H1 (cell line): ENCODE measurements around the gene KRT7. TPM values are rescaled to one million over a fixed set of nuclear protein-coding genes. Genes with fewer than 3 reads are reported as not detected.
A peak's percentile ranks its signal among the peaks of the same experiment; 100 is the strongest.

Experiments used
- CTCF ChIA-PET: fragments of 300-600 bp; sonication (Branson Sonifier 250); formaldehyde crosslinking; loops from one replicate; lab custom pipeline; 2021; ENCODE audit not compliant: partially characterized antibody; lab: Charles Lee
- POLR2A ChIA-PET: fragments of 300-600 bp; sonication (Branson Sonifier 250); formaldehyde crosslinking; loops from one replicate; lab custom pipeline; 2021; ENCODE audit warnings: inconsistent platforms; ENCODE audit not compliant: partially characterized antibody; lab: Charles Lee
- DNase-seq, 2 experiments: peaks; one replicate each; pipeline versions ENCODE4 v3.0.0 to v3.0.0-alpha.2; 2010 to 2022; ENCODE audit warnings: low spot score in 2 of 2, low read depth in 1 of 2, mixed read lengths in 1 of 2
- FAIRE-seq: peaks from 2 replicates; lab custom pipeline; 2011; peaks lifted over from hg19 to GRCh38; lab: Jason Lieb, UNC
- H2AFZ ChIP-seq: 2 replicates; pipeline ENCODE4 v1.8.1; 2012; ENCODE audit warnings: low read length, inconsistent platforms
- H2AK5ac ChIP-seq: 2 replicates; pipeline ENCODE4 v1.6.1; 2013; ENCODE audit warnings: low read depth, low read length
- H2BK120ac ChIP-seq: replicated peaks from 2 replicates; pipeline ENCODE3; 2013; ENCODE audit warnings: low read depth, low read length, inconsistent platforms
- H2BK12ac ChIP-seq: 2 replicates; pipeline ENCODE4 v1.6.1; 2013; ENCODE audit warnings: low read depth, low read length
- H2BK15ac ChIP-seq: 2 replicates; pipeline ENCODE4 v1.6.1; 2013; ENCODE audit warnings: low read length
- H2BK20ac ChIP-seq: 2 replicates; pipeline ENCODE4 v1.6.1; 2013; ENCODE audit warnings: low read length
- H2BK5ac ChIP-seq: 2 replicates; pipeline ENCODE4 v1.6.1; 2013; ENCODE audit warnings: low read depth, low read length
- H3K14ac ChIP-seq: 2 replicates; pipeline ENCODE4 v1.6.1; 2013; ENCODE audit warnings: inconsistent platforms; ENCODE audit not compliant: insufficient read length
- H3K18ac ChIP-seq: 2 replicates; pipeline ENCODE4 v1.6.1; 2013; ENCODE audit warnings: low read length; ENCODE audit errors: extremely low read depth
- H3K23ac ChIP-seq: 2 replicates; pipeline ENCODE4 v1.6.1; 2013; ENCODE audit warnings: inconsistent platforms; ENCODE audit not compliant: insufficient read length
- H3K23me2 ChIP-seq: 2 replicates; pipeline ENCODE4 v1.6.1; 2013; ENCODE audit warnings: low read depth, low read length
- H3K27ac ChIP-seq: 2 replicates; pipeline ENCODE4 v1.6.1; 2011; ENCODE audit warnings: low read depth, low read length, inconsistent platforms
- H3K27me3 ChIP-seq, 4 experiments: replicated peaks in 1 of 4; 1 replicate in 1 of 4; 2 replicates in 3 of 4; pipeline versions ENCODE4 v1.6.1 to v1.8.1; 2011 to 2013; ENCODE audit warnings: low read length in 3 of 4, mild to moderate bottlenecking in 3 of 4, inconsistent platforms in 2 of 4, mixed read lengths in 2 of 4, moderate library complexity in 1 of 4; ENCODE audit not compliant: control insufficient read depth in 3 of 4, insufficient read depth in 3 of 4; ENCODE audit errors: extremely low read depth in 1 of 4
- H3K36me3 ChIP-seq, 4 experiments: 2 replicates each; pipeline versions ENCODE4 v1.6.1 to v1.8.1; 2011 to 2013; ENCODE audit warnings: mild to moderate bottlenecking in 4 of 4, low read length in 3 of 4, moderate library complexity in 2 of 4, control low read depth in 1 of 4, inconsistent platforms in 1 of 4; ENCODE audit not compliant: insufficient read depth in 4 of 4, control insufficient read depth in 2 of 4
- H3K4ac ChIP-seq: replicated peaks from 2 replicates; pipeline ENCODE3; 2013; ENCODE audit warnings: low read length, low read depth, mixed read lengths, inconsistent platforms; ENCODE audit not compliant: insufficient read length
- H3K4me1 ChIP-seq, 4 experiments: replicated peaks in 1 of 4; 1 replicate in 1 of 4; 2 replicates in 3 of 4; pipeline versions ENCODE4 v1.6.1 to v1.8.1; 2011 to 2013; ENCODE audit warnings: low read length in 3 of 4, inconsistent platforms in 2 of 4, mixed read lengths in 1 of 4; ENCODE audit not compliant: insufficient read depth in 4 of 4, control insufficient read depth in 3 of 4
- H3K4me2 ChIP-seq, 2 experiments: 2 replicates each; pipeline versions ENCODE4 v1.6.1 to v1.8.1; 2011 to 2013; ENCODE audit warnings: low read depth in 2 of 2, low read length in 2 of 2, control low read depth in 1 of 2, inconsistent platforms in 1 of 2, mild to moderate bottlenecking in 1 of 2; ENCODE audit not compliant: insufficient read depth in 1 of 2
- H3K4me3 ChIP-seq, 4 experiments: fragments of 200-600, 300-600 bp in 1 of 4; sonication (generic), shearing (Covaris generic), sonication (Bioruptor Twin) in 1 of 4; 2 replicates each; pipeline versions ENCODE4 v1.5.1 to v1.8.1; 2011 to 2016; ENCODE audit warnings: low read length in 4 of 4, low read depth in 3 of 4, control low read depth in 2 of 4, inconsistent platforms in 2 of 4, mild to moderate bottlenecking in 2 of 4, mixed read lengths in 1 of 4, moderate library complexity in 1 of 4; ENCODE audit not compliant: insufficient read depth in 2 of 4; ENCODE audit errors: extremely low read depth in 1 of 4
- H3K56ac ChIP-seq: replicated peaks from 2 replicates; pipeline ENCODE3; 2013; ENCODE audit warnings: low read depth, mild to moderate bottlenecking, mixed read lengths, low read length, inconsistent platforms; ENCODE audit not compliant: insufficient read length
- H3K79me1 ChIP-seq: 2 replicates; pipeline ENCODE4 v1.6.1; 2013; ENCODE audit warnings: low read depth, low read length, control low read depth
- H3K79me2 ChIP-seq, 2 experiments: 2 replicates each; pipeline versions ENCODE4 v1.6.1 to v1.8.1; 2012 to 2013; ENCODE audit warnings: low read length in 2 of 2, mild to moderate bottlenecking in 2 of 2, inconsistent platforms in 1 of 2; ENCODE audit not compliant: insufficient read depth in 2 of 2, control insufficient read depth in 1 of 2
- H3K9ac ChIP-seq, 4 experiments: replicated peaks in 1 of 4; 1 replicate in 1 of 4; 2 replicates in 3 of 4; pipeline versions ENCODE4 v1.6.1 to v1.8.1; 2011 to 2013; ENCODE audit warnings: low read depth in 3 of 4, low read length in 3 of 4, control low read depth in 2 of 4, mild to moderate bottlenecking in 2 of 4, moderate library complexity in 2 of 4, inconsistent platforms in 1 of 4; ENCODE audit errors: extremely low read depth in 1 of 4
- H3K9me3 ChIP-seq, 2 experiments: 2 replicates each; pipeline versions ENCODE4 v1.6.1 to v1.8.1; 2012 to 2013; ENCODE audit warnings: mild to moderate bottlenecking in 2 of 2, moderate library complexity in 2 of 2, control low read depth in 1 of 2, inconsistent platforms in 1 of 2, low read depth in 1 of 2, low read length in 1 of 2, mixed read lengths in 1 of 2; ENCODE audit not compliant: insufficient read depth in 2 of 2
- H4K20me1 ChIP-seq, 2 experiments: replicated peaks in 1 of 2; 2 replicates each; pipeline versions ENCODE3 to v1.8.1; 2011 to 2013; ENCODE audit warnings: inconsistent platforms in 2 of 2, low read length in 2 of 2, mild to moderate bottlenecking in 1 of 2; ENCODE audit not compliant: insufficient read depth in 2 of 2, control insufficient read depth in 1 of 2
- H4K5ac ChIP-seq: 2 replicates; pipeline ENCODE4 v1.6.1; 2013; ENCODE audit warnings: low read length, low read depth, mixed read lengths, inconsistent platforms; ENCODE audit not compliant: insufficient read length
- H4K8ac ChIP-seq: 2 replicates; pipeline ENCODE4 v1.8.0; 2013; ENCODE audit warnings: mild to moderate bottlenecking, moderate library complexity, low read length, inconsistent platforms; ENCODE audit not compliant: insufficient read depth; ENCODE audit errors: extremely low read depth
- H4K91ac ChIP-seq: replicated peaks from 2 replicates; pipeline ENCODE3; 2013; ENCODE audit warnings: low read length, mixed read lengths, inconsistent platforms; ENCODE audit not compliant: insufficient read length
- ASH2L ChIP-seq: fragments of 200-600, 300-600 bp; sonication (generic); IDR thresholded peaks from one replicate; pipeline ENCODE4 v1.7.1; 2017; ENCODE audit warnings: low read length
- BACH1 ChIP-seq: IDR thresholded peaks from 2 replicates; pipeline ENCODE4 v1.6.1; 2012; ENCODE audit warnings: low read length, improper control_type of control experiment
- FOSL1 ChIP-seq: IDR thresholded peaks from 2 replicates; pipeline ENCODE4 v1.6.1; 2011; ENCODE audit warnings: mild to moderate bottlenecking, low read depth, low read length, moderate library complexity; ENCODE audit not compliant: insufficient read depth
- KDM5A ChIP-seq: fragments of 200-600 bp; IDR thresholded peaks from 2 replicates; pipeline ENCODE4 v1.7.1; 2012; ENCODE audit warnings: mild to moderate bottlenecking, low read length, inconsistent platforms, mixed read lengths
- MAX ChIP-seq: IDR thresholded peaks from 2 replicates; pipeline ENCODE4 v1.6.1; 2012; ENCODE audit warnings: inconsistent platforms
- PHF8 ChIP-seq: fragments of 200-600 bp; sonication (generic); conservative IDR thresholded peaks from 2 replicates; pipeline ENCODE4 v1.7.1; 2012; ENCODE audit warnings: low read depth, mild to moderate bottlenecking, inconsistent platforms, low read length, moderate library complexity
- RAD21 ChIP-seq, 2 experiments: IDR thresholded peaks in 1 of 2; conservative IDR thresholded peaks in 1 of 2; 2 replicates each; pipeline ENCODE4 v1.6.1; 2011; ENCODE audit warnings: low read depth in 2 of 2, low read length in 2 of 2, improper control_type of control experiment in 1 of 2, inconsistent platforms in 1 of 2, mild to moderate bottlenecking in 1 of 2, moderate library complexity in 1 of 2
- TAF1 ChIP-seq: IDR thresholded peaks from 2 replicates; pipeline ENCODE4 v1.6.1; 2011; ENCODE audit warnings: mild to moderate bottlenecking, low read depth, low read length
- WGBS, 2 experiments: shearing (Covaris generic) in 1 of 2; methylation state at CpG; one replicate each; pipeline versions ENCODE4 v1.1.6 to v1.1.7; 2013 to 2015; ENCODE audit warnings: low lambda C conversion rate in 2 of 2, mixed read lengths in 2 of 2, inconsistent platforms in 1 of 2, low coverage in 1 of 2, missing lambda C conversion rate in 1 of 2; ENCODE audit not compliant: insufficient replicate concordance in 2 of 2, insufficient coverage in 1 of 2, insufficient read length in 1 of 2; ENCODE audit errors: extremely low coverage in 1 of 2, missing lambda C conversion rate in 1 of 2; 5-methylcytosine and 5-hydroxymethylcytosine counted together
- polyA plus RNA-seq, 7 experiments: library from polyadenylated mRNA; depleted of rRNA in 3 of 7; stranded (reverse) in 5 of 7; unstranded in 2 of 7; fragments of >200 nt in 5 of 7; fragments of 200-250 nt in 2 of 7; gene quantifications; 1 replicate in 5 of 7; 2 replicates in 1 of 7; 4 replicates in 1 of 7; pipeline versions ENCODE4 v1.2.1 to v1.2.3, GENCODE V29; 2011 to 2013; ENCODE audit warnings: missing spikeins in 2 of 7, mixed read lengths in 2 of 7
- total RNA-seq: library from RNA; stranded (reverse); fragmentation: NEBNext Ultra II Directional; extraction: Animal tissue kit (Norgen Biotek cat#: 25700); gene quantifications from 2 replicates; pipeline ENCODE4 v1.2.1, GENCODE V29; 2021

Gene KRT7
- total and polyA plus RNA-seq, 2 of the 8 experiments (the other 6 are each of a cell fraction or from before 2014, with no cell fraction given): 13.2 to 19.0 TPM

GRCh38 chr12:52250048-52250990, 17.3 kb downstream of the KRT7 start:
- Histone ChIP-seq H4K8ac (0 out of 2 replicates have a peak overlapping the region, but pooled peaks have one; percentile 51), H3K4me3 (peak overlapping the region; percentile 2 to 54 (median 19); a peak in 6 of 8 replicates), H2BK12ac (no peak overlapping the region), H3K18ac (no peak overlapping the region), H4K5ac (no peak overlapping the region), H3K4me1 (peaks cover 0 to 12% (median 5%) of the 10 kb centered on the region in 4 experiments; a peak in 5 of 7 replicates), H4K91ac (peak overlapping the region; percentile 35), H3K14ac (no peak overlapping the region), H3K27ac (no peak overlapping the region), H3K9me3 (no peaks in the 10 kb centered on the region), H4K20me1 (no peaks in the 10 kb centered on the region), H3K36me3 (no peaks in the 10 kb centered on the region), H3K9ac (no peak overlapping the region), H3K79me2 (no peaks in the 10 kb centered on the region), H2BK120ac (no peak overlapping the region), H3K27me3 (peaks cover 4 to 31% (median 25%) of the 10 kb centered on the region in 4 experiments), H2AK5ac (no peak overlapping the region), H2BK20ac (0 out of 2 replicates have a peak overlapping the region, but pooled peaks have one; percentile 27), H3K4ac (no peak overlapping the region), H3K79me1 (no peaks in the 10 kb centered on the region), H2AFZ (0 out of 2 replicates have a peak overlapping the region, but pooled peaks have one; percentile 35), H2BK5ac (no peak overlapping the region; the same call in 1 of the 2 replicates), H3K23ac (no peak overlapping the region), H2BK15ac (peak overlapping the region; percentile 68; the same call in 1 of the 2 replicates), H3K23me2 (peaks cover 3% of the 10 kb centered on the region; the same call in 1 of the 2 replicates), H3K56ac (no peak overlapping the region), H3K4me2 (peak overlapping the region; percentile 55 to 62)
- no peak for FAIRE-seq
- 23% methylated on average over 35 of the region's 52 CpGs; no CpG with 5 or more reads in 1 of the 2 experiments for WGBS, 2 experiments
- POLR2A ChIA-PET: interaction anchor here (0.8 to 2.3 kb wide), 6 partner anchors 9 to 624 kb away, joined by 3 to 7 read pairs (median 3); partner anchors contain the start of gene KRT7
- DNase-seq: peak in 1 of 2 experiments; percentile 69
- CTCF ChIA-PET: interaction anchor here (0.6 to 14.6 kb wide), 25 partner anchors 9 to 311 kb away, joined by 3 to 151 read pairs (median 8); partner anchors contain the start of gene KRT7
- TF ChIP-seq BACH1: no peak
- no peak for TF ChIP-seq TAF1
- TF ChIP-seq MAX: peak; percentile 24; the same call in 1 of the 2 replicates
- TF ChIP-seq FOSL1: no peak
- peak in 1 of 2 experiments; percentile 30; a peak in 1 of 4 replicates for TF ChIP-seq RAD21 (IDR thresholded peaks at IDR 0.05 in 1 of 2, conservative IDR thresholded peaks at IDR 0.05 in 1 of 2; ENCODE audit: low read depth in 2 of 2, low read length in 2 of 2)
- TF ChIP-seq ASH2L: peak; percentile 61
- no peak for TF ChIP-seq KDM5A
- TF ChIP-seq PHF8: no peak
